ENCODE data around the gene ADAMTS17.

Gene ADAMTS17

DNA sequence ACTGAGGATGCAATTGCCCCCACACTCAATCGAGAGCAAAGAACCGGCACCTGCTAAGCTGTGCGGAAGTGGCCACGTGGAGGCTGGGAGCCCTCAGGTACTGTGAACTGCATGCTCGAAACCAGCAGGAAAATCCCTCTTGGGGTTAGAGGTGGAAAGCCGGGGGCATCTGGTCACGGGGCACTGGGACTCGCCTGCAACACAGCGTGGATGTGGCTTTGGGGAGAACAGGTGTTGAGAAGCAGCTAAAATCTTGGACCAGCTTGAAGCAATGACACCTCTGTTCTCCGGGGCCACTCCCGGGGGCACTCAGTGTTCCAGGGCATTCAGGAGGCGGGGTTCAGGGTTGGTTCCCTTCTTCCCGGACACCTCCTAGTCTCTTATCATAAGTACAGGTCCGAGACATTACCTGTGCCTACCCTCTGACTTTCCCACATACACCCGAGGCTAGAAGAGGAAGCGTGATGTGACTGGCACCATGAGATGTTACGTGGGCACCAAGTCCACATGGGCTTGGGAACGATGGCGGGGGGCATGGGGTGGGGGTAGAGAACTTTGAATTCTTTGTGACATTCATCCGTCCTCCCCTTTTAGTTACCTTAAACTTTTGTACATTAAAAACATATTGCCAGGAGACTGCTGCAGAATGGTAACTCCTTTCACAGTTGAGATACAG lies 172.0 kb downstream of the ADAMTS17 start:
- peak overlapping the region; percentile 71 for H3K27ac Mint-ChIP-seq
- peaks cover 3% of the 10 kb centered on the region for H3K36me3 Mint-ChIP-seq (ENCODE audit: low read depth)
- H3K9me3 Mint-ChIP-seq, result no peaks in the 10 kb centered on the region
- H3K4me1 Mint-ChIP-seq (ENCODE audit: low read depth), result peaks cover 19% of the 10 kb centered on the region
- no peak for DNase-seq
- no peak overlapping the region for H3K4me3 Mint-ChIP-seq
- H3K27me3 Mint-ChIP-seq, result no peaks in the 10 kb centered on the region

DNA sequence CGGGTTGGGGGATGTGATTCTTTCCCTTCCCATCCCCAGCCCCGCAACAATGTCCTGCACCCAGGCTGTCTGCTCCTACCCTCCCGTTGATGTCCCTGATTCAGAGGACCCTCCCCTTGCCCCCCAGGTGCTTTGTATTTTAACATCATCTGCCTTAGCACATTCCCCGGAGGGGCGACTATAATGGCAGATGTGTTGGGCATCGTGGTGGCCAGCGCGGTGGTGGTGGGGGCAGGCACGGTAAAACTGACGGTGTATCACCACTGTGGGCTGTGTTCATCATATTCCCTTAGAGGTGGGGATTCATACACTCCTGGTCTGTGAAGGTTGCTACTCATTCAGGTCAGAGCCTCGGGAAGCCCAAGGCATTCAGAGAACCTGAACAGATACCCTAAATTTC lies 173.0 kb downstream of the ADAMTS17 start:
- Mint-ChIP-seq H3K27ac (no peak overlapping the region), H3K4me3 (no peak overlapping the region), H3K9me3 (no peaks in the 10 kb centered on the region), H3K4me1 (ENCODE audit: low read depth) (peaks cover 19% of the 10 kb centered on the region), H3K36me3 (ENCODE audit: low read depth) (peaks cover 3% of the 10 kb centered on the region), H3K27me3 (no peaks in the 10 kb centered on the region)
- no peak for DNase-seq

DNA sequence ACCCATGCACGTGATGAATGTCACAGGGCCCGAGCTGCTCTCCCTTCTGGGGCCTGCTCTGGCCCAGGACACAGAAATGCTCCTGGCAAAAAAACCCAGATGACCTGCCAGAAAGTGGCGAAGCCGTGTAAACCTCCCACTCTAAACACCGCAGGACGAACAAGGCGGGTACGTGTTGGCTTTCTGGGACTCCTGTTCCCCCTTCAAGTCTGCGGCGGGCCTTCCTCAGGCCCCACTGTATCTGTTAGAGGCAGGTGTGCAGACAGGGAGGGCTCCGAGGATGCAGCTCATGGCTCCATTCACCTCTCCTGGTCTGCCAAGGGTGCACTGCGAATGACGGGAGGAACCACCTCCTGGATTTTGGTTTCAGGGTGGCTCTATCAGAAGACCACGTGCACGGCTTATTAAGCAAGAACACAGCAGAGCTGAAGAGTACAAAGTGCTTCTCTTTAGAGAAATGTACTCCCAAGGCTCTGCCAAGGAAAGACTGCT lies 173.8 kb downstream of the ADAMTS17 start:
- no peak overlapping the region for H3K27ac Mint-ChIP-seq
- H3K4me1 Mint-ChIP-seq (ENCODE audit: low read depth), result peaks cover 19% of the 10 kb centered on the region
- H3K9me3 Mint-ChIP-seq, result no peaks in the 10 kb centered on the region
- no peak for DNase-seq
- H3K4me3 Mint-ChIP-seq, result no peak overlapping the region
- H3K36me3 Mint-ChIP-seq (ENCODE audit: low read depth), result peaks cover 3% of the 10 kb centered on the region
- H3K27me3 Mint-ChIP-seq, result no peaks in the 10 kb centered on the region

DNA sequence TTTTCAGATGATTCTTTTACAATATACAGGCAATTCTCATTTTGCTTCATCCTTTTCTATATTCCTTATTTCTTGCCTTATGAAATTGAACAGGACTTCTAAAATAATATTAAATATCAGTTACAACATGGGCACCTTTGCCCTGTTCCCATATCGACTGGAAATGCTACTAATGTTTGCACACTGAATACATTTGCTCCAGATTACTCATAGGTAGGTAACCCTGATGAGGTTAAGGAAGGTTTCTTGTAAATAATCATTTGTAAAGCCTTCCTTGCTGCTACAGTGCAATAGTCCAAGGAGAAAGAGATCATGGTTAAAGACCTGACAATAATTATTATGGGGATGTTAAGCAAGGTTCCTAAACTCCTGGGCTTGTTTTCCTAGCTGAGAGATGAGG lies 175.5 kb downstream of the ADAMTS17 start:
- Mint-ChIP-seq H3K27ac (no peak overlapping the region), H3K9me3 (no peaks in the 10 kb centered on the region), H3K27me3 (no peaks in the 10 kb centered on the region), H3K36me3 (ENCODE audit: low read depth) (no peaks in the 10 kb centered on the region), H3K4me3 (no peak overlapping the region), H3K4me1 (ENCODE audit: low read depth) (peaks cover 15% of the 10 kb centered on the region)
- DNase-seq, result no peak

DNA sequence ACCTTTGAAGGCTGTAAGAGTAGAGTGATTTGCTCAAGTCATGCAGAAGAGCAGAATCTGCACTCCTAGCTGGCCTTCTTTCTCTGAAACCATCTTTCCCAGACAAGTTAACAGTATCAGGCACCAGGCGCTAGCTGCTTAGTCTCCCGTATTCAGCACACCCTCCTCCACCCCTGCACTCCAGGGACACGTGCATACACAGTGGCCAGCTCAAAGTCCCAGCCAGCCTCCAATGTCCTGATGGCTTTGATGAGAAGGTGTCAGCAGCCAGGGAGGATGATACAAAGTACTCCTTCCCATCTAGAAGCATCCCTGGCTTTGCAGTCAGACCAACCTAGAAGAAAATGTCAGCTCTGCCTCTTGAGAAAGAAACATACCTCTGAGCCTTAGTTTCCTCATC lies 177.8 kb downstream of the ADAMTS17 start:
- Mint-ChIP-seq H3K9me3 (no peaks in the 10 kb centered on the region), H3K36me3 (ENCODE audit: low read depth) (no peaks in the 10 kb centered on the region), H3K27ac (no peak overlapping the region), H3K4me1 (ENCODE audit: low read depth) (no peaks in the 10 kb centered on the region), H3K27me3 (no peaks in the 10 kb centered on the region), H3K4me3 (no peak overlapping the region)
- no peak for DNase-seq

DNA sequence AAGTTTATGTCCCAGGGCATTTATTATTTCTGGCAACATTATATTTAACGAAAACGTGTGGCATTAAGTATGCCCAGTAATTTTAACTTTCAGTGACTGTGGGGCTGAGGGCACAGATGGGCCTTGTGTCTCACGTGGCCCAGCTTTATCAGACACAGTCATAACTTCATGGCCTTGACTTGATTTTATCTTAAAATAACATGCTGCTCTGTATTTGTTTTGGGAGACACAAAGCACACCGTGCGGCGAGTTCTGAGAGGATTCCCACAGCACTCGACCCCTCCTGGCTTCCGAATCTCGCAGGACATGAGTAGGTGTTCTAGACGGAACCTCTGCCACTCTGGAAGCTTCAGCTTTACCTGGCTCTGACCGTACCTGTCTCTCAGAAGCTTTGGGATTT lies 180.8 kb downstream of the ADAMTS17 start:
- no peak for DNase-seq
- H3K4me1 Mint-ChIP-seq (ENCODE audit: low read depth), result no peaks in the 10 kb centered on the region

DNA sequence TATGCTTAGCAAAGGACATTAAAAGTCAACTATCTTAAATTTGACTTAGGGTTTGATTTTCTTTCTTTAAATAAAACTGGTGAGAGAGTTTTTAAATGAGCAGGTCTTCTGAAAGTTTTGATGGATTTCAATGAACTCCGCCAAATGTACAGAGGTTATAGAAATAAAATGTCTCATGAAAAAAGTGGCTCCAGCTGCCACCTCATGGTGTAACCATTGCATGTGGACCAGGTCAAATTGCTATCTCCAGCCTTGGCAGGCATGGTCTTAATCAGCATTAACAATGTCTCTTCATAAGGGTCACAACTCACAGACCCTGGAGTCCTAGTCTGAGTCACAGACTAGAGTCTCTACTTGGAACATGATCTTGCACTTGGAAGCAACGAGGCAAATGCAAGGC lies 182.3 kb downstream of the ADAMTS17 start:
- Mint-ChIP-seq H3K27ac (no peak overlapping the region), H3K27me3 (no peaks in the 10 kb centered on the region), H3K36me3 (ENCODE audit: low read depth) (peaks cover 5% of the 10 kb centered on the region), H3K9me3 (no peaks in the 10 kb centered on the region), H3K4me1 (ENCODE audit: low read depth) (no peaks in the 10 kb centered on the region), H3K4me3 (no peak overlapping the region)
- no peak for DNase-seq

More for the DNA sequence above, 180.8 kb downstream of the ADAMTS17 start:
- Mint-ChIP-seq H3K4me3 (no peak overlapping the region), H3K27ac (no peak overlapping the region), H3K9me3 (no peaks in the 10 kb centered on the region), H3K36me3 (ENCODE audit: low read depth) (no peaks in the 10 kb centered on the region), H3K27me3 (no peaks in the 10 kb centered on the region)

DNA sequence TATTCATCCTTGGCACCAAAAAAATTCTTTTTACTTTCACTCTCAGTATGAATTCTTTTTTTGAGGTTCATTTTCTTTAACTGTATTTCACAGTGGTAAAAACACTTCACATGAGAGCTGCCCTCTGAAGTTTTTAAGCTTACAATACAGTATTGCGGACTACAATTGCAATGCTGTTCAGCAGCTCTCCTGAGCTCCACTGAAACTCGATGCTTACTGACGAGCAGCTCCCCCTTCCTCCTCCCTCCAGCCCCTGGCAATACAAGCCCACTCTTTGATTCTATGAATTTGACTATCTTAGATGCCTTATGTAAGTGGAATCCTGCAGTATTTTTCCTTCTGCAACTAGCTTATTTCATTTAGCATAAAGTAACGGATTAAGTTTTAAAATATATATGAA lies 183.4 kb downstream of the ADAMTS17 start:
- H3K4me3 Mint-ChIP-seq, result no peak overlapping the region

DNA sequence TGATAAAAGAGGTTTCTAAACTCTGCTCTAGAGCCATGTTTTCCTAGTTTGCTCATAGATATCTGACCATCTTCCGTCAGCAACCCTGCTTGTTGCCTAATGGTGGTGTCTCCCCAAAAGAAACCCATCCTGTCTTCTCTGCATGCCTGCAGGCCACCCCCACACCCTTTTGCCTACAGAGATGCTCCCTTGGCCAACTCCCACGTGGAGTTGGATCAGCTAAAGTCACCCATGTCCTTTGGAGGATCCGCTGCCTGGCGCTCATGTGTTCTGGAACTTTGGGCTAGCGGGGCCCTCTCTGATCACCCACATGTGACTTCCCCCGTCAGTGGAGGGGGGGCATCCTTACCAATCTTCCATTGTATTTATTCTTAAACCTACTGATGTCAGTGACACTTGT lies 185.6 kb downstream of the ADAMTS17 start:
- DNase-seq, result no peak
- no peaks in the 10 kb centered on the region for H3K27me3 Mint-ChIP-seq
- H3K9me3 Mint-ChIP-seq, result no peaks in the 10 kb centered on the region
- no peak overlapping the region for H3K27ac Mint-ChIP-seq
- peaks cover 22% of the 10 kb centered on the region for H3K36me3 Mint-ChIP-seq (ENCODE audit: low read depth)
- H3K4me3 Mint-ChIP-seq, result no peak overlapping the region
- H3K4me1 Mint-ChIP-seq (ENCODE audit: low read depth), result no peaks in the 10 kb centered on the region

More for the DNA sequence above, 183.4 kb downstream of the ADAMTS17 start:
- Mint-ChIP-seq H3K36me3 (ENCODE audit: low read depth) (peaks cover 5% of the 10 kb centered on the region), H3K27me3 (no peaks in the 10 kb centered on the region), H3K27ac (no peak overlapping the region), H3K4me1 (ENCODE audit: low read depth) (no peaks in the 10 kb centered on the region), H3K9me3 (no peaks in the 10 kb centered on the region)
- DNase-seq, result no peak

DNA sequence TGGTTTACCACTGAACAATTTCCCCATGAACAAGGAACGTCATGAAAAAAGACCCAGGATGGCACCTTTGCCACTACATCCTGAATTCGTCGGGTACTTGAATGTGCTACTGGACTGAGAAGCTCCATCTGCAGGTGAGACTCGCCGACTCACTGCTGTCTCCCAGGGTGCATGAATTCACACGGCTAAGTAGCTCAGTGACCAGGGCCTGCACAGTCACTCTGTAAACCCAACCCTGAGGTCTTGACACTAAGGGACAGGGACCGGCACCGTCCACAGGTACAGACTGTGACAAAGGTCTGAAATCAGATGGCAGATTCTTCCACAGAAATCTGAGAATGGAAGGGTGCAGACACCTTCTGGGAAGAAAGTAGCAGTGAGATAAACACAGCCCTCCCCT lies 187.4 kb downstream of the ADAMTS17 start:
- Mint-ChIP-seq H3K36me3 (ENCODE audit: low read depth) (peaks cover 37% of the 10 kb centered on the region), H3K4me3 (no peak overlapping the region), H3K27me3 (no peaks in the 10 kb centered on the region), H3K9me3 (peaks cover 10% of the 10 kb centered on the region), H3K4me1 (ENCODE audit: low read depth) (no peaks in the 10 kb centered on the region), H3K27ac (no peak overlapping the region)
- no peak for DNase-seq

DNA sequence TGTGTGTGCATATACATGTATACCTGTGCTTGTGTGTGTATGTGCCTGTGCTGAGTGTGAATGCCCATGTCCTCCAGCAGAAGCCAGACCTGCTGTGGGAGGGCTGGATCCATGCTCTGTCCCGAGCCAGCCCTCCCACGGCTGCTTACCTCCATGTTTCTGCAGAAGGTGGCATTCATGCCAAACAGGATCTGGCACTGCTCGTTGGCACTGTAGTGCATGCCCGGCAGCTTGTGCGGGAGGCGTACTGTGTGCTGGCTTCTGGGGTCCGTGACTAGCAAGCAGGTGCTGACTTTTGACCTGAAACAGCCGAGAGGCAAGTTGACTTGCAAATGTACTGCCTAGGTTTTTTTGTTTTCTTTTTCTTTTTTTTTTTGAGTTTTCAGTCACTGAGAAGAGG lies 189.3 kb downstream of the ADAMTS17 start:
- DNase-seq, result no peak
- no peak overlapping the region for H3K27ac Mint-ChIP-seq
- no peaks in the 10 kb centered on the region for H3K27me3 Mint-ChIP-seq
- peaks cover 56% of the 10 kb centered on the region for H3K36me3 Mint-ChIP-seq (ENCODE audit: low read depth)
- H3K4me1 Mint-ChIP-seq (ENCODE audit: low read depth), result no peaks in the 10 kb centered on the region
- no peak overlapping the region for H3K4me3 Mint-ChIP-seq
- peaks cover 28% of the 10 kb centered on the region for H3K9me3 Mint-ChIP-seq

DNA sequence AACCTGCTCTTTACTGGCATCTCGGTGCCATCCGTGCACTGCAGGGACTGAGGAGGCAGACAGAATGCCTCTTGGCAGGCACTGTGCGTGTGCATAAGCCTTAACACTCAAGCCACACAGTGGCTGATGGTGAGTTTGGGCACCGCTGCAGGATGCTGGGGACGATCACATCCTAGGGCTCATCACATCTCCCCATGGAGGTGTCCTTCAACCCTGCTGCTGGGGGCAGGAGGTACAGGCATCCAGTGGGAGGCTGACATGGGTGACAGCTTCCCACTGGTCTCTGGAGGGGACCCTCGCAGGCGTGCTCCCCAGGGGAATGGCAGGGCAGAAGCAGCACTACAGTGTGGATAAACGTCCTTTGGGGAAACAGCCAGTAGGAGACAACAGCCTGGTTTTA lies 190.9 kb downstream of the ADAMTS17 start:
- H3K36me3 Mint-ChIP-seq (ENCODE audit: low read depth), result peaks cover 67% of the 10 kb centered on the region
- DNase-seq, result no peak
- H3K4me3 Mint-ChIP-seq, result no peak overlapping the region
- H3K27ac Mint-ChIP-seq, result no peak overlapping the region
- no peaks in the 10 kb centered on the region for H3K4me1 Mint-ChIP-seq (ENCODE audit: low read depth)
- H3K27me3 Mint-ChIP-seq, result no peaks in the 10 kb centered on the region
- H3K9me3 Mint-ChIP-seq, result peaks cover 36% of the 10 kb centered on the region

DNA sequence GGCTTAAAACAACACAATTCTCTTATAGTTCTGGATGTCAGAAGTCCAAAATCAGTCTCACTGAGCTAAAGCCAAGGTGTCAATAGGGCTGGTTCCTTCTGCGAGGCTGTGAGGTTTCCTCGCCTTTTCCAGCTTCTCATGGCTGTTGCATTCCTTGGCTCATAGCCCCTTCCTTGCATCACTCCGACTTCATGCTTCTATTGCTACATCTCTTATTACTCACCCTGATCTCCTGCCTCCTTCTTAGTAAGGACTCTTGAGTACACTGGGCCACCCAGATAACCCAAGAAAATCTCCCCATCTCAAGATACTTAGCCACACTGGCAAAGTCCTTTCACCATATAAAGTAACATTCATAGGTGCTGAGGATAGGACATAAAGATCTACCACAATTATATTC lies 193.9 kb downstream of the ADAMTS17 start:
- Mint-ChIP-seq H3K36me3 (ENCODE audit: low read depth) (peaks cover 58% of the 10 kb centered on the region), H3K4me1 (ENCODE audit: low read depth) (no peaks in the 10 kb centered on the region), H3K27me3 (no peaks in the 10 kb centered on the region), H3K9me3 (peaks cover 36% of the 10 kb centered on the region), H3K27ac (no peak overlapping the region), H3K4me3 (no peak overlapping the region)
- no peak for DNase-seq

DNA sequence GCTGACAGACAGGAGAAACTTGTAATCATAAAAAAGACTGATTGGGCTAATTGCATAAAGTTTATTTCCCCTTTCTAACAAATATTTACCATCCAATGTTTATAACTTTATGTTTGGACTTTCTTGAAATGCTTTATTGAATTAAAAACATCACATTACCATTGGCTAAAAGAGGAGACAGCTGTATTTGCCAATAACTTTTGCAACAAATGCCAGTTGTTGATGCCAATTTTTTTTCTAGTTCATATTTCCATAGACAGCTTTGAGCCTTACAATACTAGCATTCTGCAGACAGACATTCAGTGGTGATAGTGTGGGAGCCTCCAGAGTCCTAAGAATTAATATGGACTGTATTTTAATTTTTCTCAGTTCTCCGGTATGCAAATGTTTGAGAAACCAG lies 198.4 kb downstream of the ADAMTS17 start:
- Mint-ChIP-seq H3K4me1 (ENCODE audit: low read depth) (peaks cover 14% of the 10 kb centered on the region), H3K36me3 (ENCODE audit: low read depth) (peaks cover 22% of the 10 kb centered on the region), H3K27me3 (no peaks in the 10 kb centered on the region), H3K9me3 (peaks cover 17% of the 10 kb centered on the region), H3K4me3 (no peak overlapping the region), H3K27ac (no peak overlapping the region)
- DNase-seq, result no peak

DNA sequence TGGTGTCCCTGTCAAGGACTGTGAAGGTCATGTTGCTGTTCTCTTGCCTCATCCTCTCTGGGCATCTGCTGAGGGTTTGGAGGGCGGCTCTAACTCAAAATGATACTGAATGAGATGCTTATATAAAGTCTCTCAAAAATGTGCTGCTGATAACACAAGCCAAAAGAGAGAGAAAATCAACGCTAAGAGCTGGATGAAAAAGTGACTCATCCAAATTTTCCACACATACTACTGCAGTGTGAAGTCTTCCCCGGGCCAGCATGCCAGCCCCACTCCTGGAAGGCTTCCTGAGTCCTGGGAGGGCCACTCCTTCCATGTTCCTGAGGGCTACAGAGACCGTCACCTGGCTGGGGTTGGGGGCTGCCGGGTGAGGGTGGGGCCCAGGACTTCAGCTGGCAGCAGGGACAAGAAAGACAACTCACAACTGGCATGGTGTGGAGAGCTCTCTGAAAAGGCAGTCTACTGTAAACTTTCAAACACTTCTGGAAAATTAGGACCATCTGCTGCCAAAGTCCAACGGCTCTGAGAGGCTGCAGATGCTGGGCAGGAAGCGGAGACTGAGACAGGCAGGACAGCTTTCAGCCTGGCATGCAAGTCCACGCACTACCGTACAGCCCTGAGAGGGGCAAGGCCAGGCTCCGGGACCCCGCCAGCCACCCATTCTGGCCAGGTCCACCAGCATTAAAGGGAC lies 200.3 kb downstream of the ADAMTS17 start:
- Mint-ChIP-seq H3K36me3 (ENCODE audit: low read depth) (peaks cover 5% of the 10 kb centered on the region), H3K27me3 (no peaks in the 10 kb centered on the region), H3K4me1 (ENCODE audit: low read depth) (peaks cover 14% of the 10 kb centered on the region), H3K4me3 (no peak overlapping the region), H3K27ac (no peak overlapping the region), H3K9me3 (peaks cover 3% of the 10 kb centered on the region)
- DNase-seq, result no peak
